CD4-positive, alpha-beta T cell treated with Interleukin-10 for 1 hour (primary cell): ENCODE data around the gene ITPR2.
A peak's percentile ranks its signal among the peaks of the same experiment; 100 is the strongest.
"Not testable (repeated sequence)": the region's sequence is repeated elsewhere in the genome, so short reads cannot be mapped to it uniquely, and the experiment has no call there.

Experiments used
- DNase-seq: peaks from one replicate; pipeline ENCODE4 v3.0.0-alpha.2; 2020

Gene ITPR2

GRCh38 chr12:26750531-26751175 lies 82.3 kb downstream of the ITPR2 start:
- DNase-seq: no peak

GRCh38 chr12:26749781-26750180 lies 83.2 kb downstream of the ITPR2 start:
- no peak for DNase-seq

- DNase-seq: no peak
Observed at GRCh38 chr12:26748741-26749431, 84.1 kb downstream of the ITPR2 start.

GRCh38 chr12:26748412-26748740 lies 84.6 kb downstream of the ITPR2 start:
- DNase-seq: no peak

- no peak for DNase-seq
Observed at GRCh38 chr12:26746121-26746714, 86.8 kb downstream of the ITPR2 start.

- no peak for DNase-seq
Observed at GRCh38 chr12:26744697-26745440, 88.1 kb downstream of the ITPR2 start.

- no peak for DNase-seq
Observed at GRCh38 chr12:26744042-26744626, 88.9 kb downstream of the ITPR2 start.

- no peak for DNase-seq
Observed at GRCh38 chr12:26741584-26742227, 91.3 kb downstream of the ITPR2 start.

- DNase-seq: no peak
Observed at GRCh38 chr12:26740991-26741390, 92.0 kb downstream of the ITPR2 start.

GRCh38 chr12:26740348-26740747 lies 92.6 kb downstream of the ITPR2 start:
- no peak for DNase-seq

- DNase-seq: no peak
Observed at GRCh38 chr12:26737487-26738030, 95.4 kb downstream of the ITPR2 start.

GRCh38 chr12:26736563-26737486 lies 96.2 kb downstream of the ITPR2 start:
- DNase-seq: no peak

- no peak for DNase-seq
Observed at GRCh38 chr12:26735249-26735639, 97.8 kb downstream of the ITPR2 start.

GRCh38 chr12:26734510-26735248 lies 98.3 kb downstream of the ITPR2 start:
- no peak for DNase-seq

GRCh38 chr12:26732005-26732908 lies 100.7 kb downstream of the ITPR2 start:
- peak; percentile 4 for DNase-seq

- DNase-seq: no peak
Observed at GRCh38 chr12:26730481-26731350, 102.3 kb downstream of the ITPR2 start.

GRCh38 chr12:26729137-26729671 lies 103.8 kb downstream of the ITPR2 start:
- not testable (repeated sequence) for DNase-seq
